HEK293 (cell line): Measurements from ENCODE around the gene MRPL21.

Source experiments
- CTCF ChIA-PET: fragments of 350-600 bp; formaldehyde crosslinking; extraction: SDS; loops from one replicate; lab custom pipeline; 2021; ENCODE audit warnings: antibody characterized with exemption; lab: Yijun Ruan, JAX
- POLR2A ChIA-PET: fragments of 300-600 bp; formaldehyde crosslinking; extraction: SDS; loops from one replicate; lab custom pipeline; 2020; ENCODE audit warnings: antibody characterized with exemption, inconsistent platforms; lab: Yijun Ruan, JAX
- H3K27ac ChIP-seq: fragments of 200-500 bp; sonication (Bioruptor generic); 2 replicates; pipeline ENCODE4 v1.5.1; 2014; ENCODE audit warnings: low read depth, low read length, control low read depth, inconsistent platforms; ENCODE audit errors: extremely low read depth
- H3K36me3 ChIP-seq, 2 experiments: fragments of 200-500 bp in 1 of 2; sonication (Bioruptor generic) in 1 of 2; 1 replicate in 1 of 2; 2 replicates in 1 of 2; pipeline ENCODE4 v1.5.1; 2014 to 2017; ENCODE audit warnings: inconsistent platforms in 2 of 2, low read length in 2 of 2; ENCODE audit not compliant: control insufficient read depth in 2 of 2, insufficient read depth in 1 of 2
- H3K4me1 ChIP-seq: fragments of 200-500 bp; sonication (Bioruptor generic); 2 replicates; pipeline ENCODE4 v1.5.1; 2014; ENCODE audit warnings: mild to moderate bottlenecking, low read length, inconsistent platforms; ENCODE audit not compliant: control insufficient read depth, insufficient read depth
- H3K4me3 ChIP-seq: 2 replicates; pipeline ENCODE4 v1.5.1; 2011; ENCODE audit warnings: low read depth, mild to moderate bottlenecking, control low read depth, low read length, moderate library complexity
- H3K9me3 ChIP-seq: fragments of 200-500 bp; sonication (Bioruptor generic); 2 replicates; pipeline ENCODE4 v1.5.1; 2014; ENCODE audit warnings: low read depth, low read length, inconsistent platforms; ENCODE audit not compliant: control insufficient read depth, insufficient read depth
- EGR2 ChIP-seq: fragments of 450-650 bp; formaldehyde crosslinking; IDR thresholded peaks from 2 replicates; pipeline ENCODE4 v1.5.1; 2016; ENCODE audit warnings: low read depth, missing biosample characterization, missing genetic modification characterization
- KLF17 ChIP-seq: fragments of 450-650 bp; formaldehyde crosslinking; IDR thresholded peaks from 2 replicates; pipeline ENCODE4 v1.5.1; 2016; ENCODE audit warnings: missing biosample characterization, missing genetic modification characterization
- KLF9 ChIP-seq: fragments of 450-650 bp; formaldehyde crosslinking; IDR thresholded peaks from 2 replicates; pipeline ENCODE4 v1.5.1; 2016; ENCODE audit warnings: missing biosample characterization, missing genetic modification characterization, low read depth
- OSR2 ChIP-seq: fragments of 450-650 bp; formaldehyde crosslinking; IDR thresholded peaks from 2 replicates; pipeline ENCODE4 v1.5.1; 2016; ENCODE audit warnings: missing biosample characterization, missing genetic modification characterization
- PRDM6 ChIP-seq: fragments of 450-650 bp; formaldehyde crosslinking; IDR thresholded peaks from 2 replicates; pipeline ENCODE4 v1.5.1; 2017; ENCODE audit warnings: missing biosample characterization, missing genetic modification characterization
- ZBTB49 ChIP-seq: fragments of 450-650 bp; formaldehyde crosslinking; IDR thresholded peaks from 2 replicates; pipeline ENCODE4 v1.5.1; 2016; ENCODE audit warnings: missing biosample characterization, missing genetic modification characterization, low read depth
- ZBTB8A ChIP-seq: fragments of 450-650 bp; formaldehyde crosslinking; IDR thresholded peaks from 2 replicates; pipeline ENCODE4 v1.5.1; 2016; ENCODE audit warnings: missing biosample characterization, missing genetic modification characterization
- ZFP37 ChIP-seq: fragments of 450-650 bp; formaldehyde crosslinking; IDR thresholded peaks from 2 replicates; pipeline ENCODE4 v1.5.1; 2016; ENCODE audit warnings: missing biosample characterization, missing genetic modification characterization
- ZNF175 ChIP-seq: fragments of 450-650 bp; formaldehyde crosslinking; IDR thresholded peaks from 2 replicates; pipeline ENCODE4 v1.5.1; 2016; ENCODE audit warnings: missing biosample characterization, missing genetic modification characterization
- ZNF184 ChIP-seq: fragments of 450-650 bp; IDR thresholded peaks from 2 replicates; pipeline ENCODE4 v1.5.1; 2018; ENCODE audit warnings: missing biosample characterization, mild to moderate bottlenecking, missing genetic modification characterization
- ZNF23 ChIP-seq: fragments of 450-650 bp; formaldehyde crosslinking; IDR thresholded peaks from 2 replicates; pipeline ENCODE4 v1.5.1; 2016; ENCODE audit warnings: missing biosample characterization, missing genetic modification characterization, borderline replicate concordance
- ZNF292 ChIP-seq: fragments of 450-650 bp; formaldehyde crosslinking; IDR thresholded peaks from 2 replicates; pipeline ENCODE4 v1.5.1; 2016; ENCODE audit warnings: low read depth, missing biosample characterization, missing genetic modification characterization, borderline replicate concordance
- ZNF48 ChIP-seq: fragments of 450-650 bp; formaldehyde crosslinking; IDR thresholded peaks from 2 replicates; pipeline ENCODE4 v1.5.1; 2016; ENCODE audit warnings: missing biosample characterization, missing genetic modification characterization
- ZNF513 ChIP-seq: fragments of 450-650 bp; IDR thresholded peaks from 2 replicates; pipeline ENCODE4 v1.5.1; 2018; ENCODE audit warnings: missing biosample characterization, missing genetic modification characterization
- ZNF518A ChIP-seq: fragments of 450-650 bp; formaldehyde crosslinking; conservative IDR thresholded peaks from 2 replicates; pipeline ENCODE4 v1.5.1; 2016; ENCODE audit warnings: low read depth, missing biosample characterization, missing genetic modification characterization
- ZNF529 ChIP-seq: fragments of 450-650 bp; formaldehyde crosslinking; IDR thresholded peaks from 2 replicates; pipeline ENCODE4 v1.5.1; 2017; ENCODE audit warnings: missing genetic modification characterization, missing biosample characterization; ENCODE audit not compliant: insufficient replicate concordance
- ZNF530 ChIP-seq: fragments of 450-650 bp; formaldehyde crosslinking; IDR thresholded peaks from 2 replicates; pipeline ENCODE4 v1.5.1; 2016; ENCODE audit warnings: low read depth, missing biosample characterization, missing genetic modification characterization
- ZNF544 ChIP-seq: fragments of 450-650 bp; formaldehyde crosslinking; IDR thresholded peaks from 2 replicates; pipeline ENCODE4 v1.5.0; 2017; ENCODE audit warnings: missing biosample characterization, missing genetic modification characterization
- ZNF560 ChIP-seq: fragments of 450-650 bp; formaldehyde crosslinking; IDR thresholded peaks from 2 replicates; pipeline ENCODE4 v1.5.1; 2017; ENCODE audit warnings: missing biosample characterization, missing genetic modification characterization, borderline replicate concordance
- ZNF623 ChIP-seq: fragments of 450-650 bp; formaldehyde crosslinking; IDR thresholded peaks from 2 replicates; pipeline ENCODE4 v1.5.1; 2016; ENCODE audit warnings: missing biosample characterization, missing genetic modification characterization
- ZNF692 ChIP-seq: fragments of 450-650 bp; formaldehyde crosslinking; IDR thresholded peaks from 2 replicates; pipeline ENCODE4 v1.5.1; 2016; ENCODE audit warnings: missing biosample characterization, missing genetic modification characterization
- ZSCAN23 ChIP-seq: fragments of 450-650 bp; formaldehyde crosslinking; IDR thresholded peaks from 2 replicates; pipeline ENCODE4 v1.5.1; 2016; ENCODE audit warnings: missing biosample characterization, missing genetic modification characterization

The MRPL21 gene

GRCh38 chr11:68947151-68947550 is 43.5 kb upstream of the MRPL21 start:
- Histone ChIP-seq H3K4me1 (no peaks in the 10 kb centered on the region), H3K4me3 (no peak overlapping the region), H3K36me3 (no peaks in the 10 kb centered on the region), H3K27ac (no peak overlapping the region), H3K9me3 (no peaks in the 10 kb centered on the region)
- TF ChIP-seq ZSCAN23 (tag by site-specific recombination) (no peak), ZNF692 (no peak), ZNF544 (tag by site-specific recombination) (no peak), ZNF292 (no peak), ZNF513 (no peak)
- CTCF ChIA-PET: interaction anchor here (1.0 kb wide), 1 partner anchor 13 kb away, joined by 3 read pairs; no protein-coding TSS in a partner anchor
- POLR2A ChIA-PET: no interaction called here

- no peak overlapping the region for H3K4me3 ChIP-seq
- no peak for TF ChIP-seq EGR2 (tag by site-specific recombination)
- TF ChIP-seq ZNF48 (tag by site-specific recombination): no peak
- TF ChIP-seq OSR2 (tag by site-specific recombination): no peak
- no peak for TF ChIP-seq ZNF560 (tag by site-specific recombination)
- no peak for TF ChIP-seq ZNF623 (tag by site-specific recombination)
- TF ChIP-seq ZBTB49 (tag by site-specific recombination): no peak
- TF ChIP-seq ZNF23: no peak
- no peak for TF ChIP-seq KLF9 (tag by site-specific recombination)
- no peak for TF ChIP-seq ZNF529 (tag by site-specific recombination)
- no peak for TF ChIP-seq ZBTB8A (tag by site-specific recombination)
- TF ChIP-seq ZNF175 (tag by site-specific recombination): no peak
- no peak for TF ChIP-seq ZNF518A (tag by site-specific recombination)
- TF ChIP-seq ZNF530 (tag by site-specific recombination): no peak
- TF ChIP-seq KLF17 (tag by site-specific recombination): no peak
- no peak for TF ChIP-seq ZNF184
- TF ChIP-seq ZFP37: no peak
- TF ChIP-seq PRDM6: no peak
- H3K27ac ChIP-seq: no peak overlapping the region
- no peaks in the 10 kb centered on the region for H3K36me3 ChIP-seq
- ChIA-PET CTCF (no interaction called here), POLR2A (no interaction called here)
- no peaks in the 10 kb centered on the region for H3K9me3 ChIP-seq
- H3K4me1 ChIP-seq: no peaks in the 10 kb centered on the region
These were observed 42.9 kb upstream of the MRPL21 start for GRCh38 chr11:68946416-68947090.
